Nephron progenitor cell (in vitro differentiated cells): ENCODE measurements around the gene UACA.

ENCODE experiments used
- DNase-seq: peaks from one replicate; pipeline ENCODE4 v3.0.0; 2021
- H3K27ac Mint-ChIP-seq: 2 replicates; pipeline ENCODE4 v1.8.0; 2021; ENCODE audit warnings: mild to moderate bottlenecking, moderate library complexity, mixed read lengths
- H3K27me3 Mint-ChIP-seq: 2 replicates; pipeline ENCODE4 v1.8.0; 2021; ENCODE audit warnings: mild to moderate bottlenecking, low read depth, mixed read lengths; ENCODE audit not compliant: poor library complexity
- H3K36me3 Mint-ChIP-seq: 2 replicates; pipeline ENCODE4 v1.8.0; 2021; ENCODE audit warnings: low read depth, mixed read lengths
- H3K4me1 Mint-ChIP-seq: 2 replicates; pipeline ENCODE4 v1.8.0; 2021; ENCODE audit warnings: mixed read lengths
- H3K4me3 Mint-ChIP-seq: 2 replicates; pipeline ENCODE4 v1.8.0; 2021; ENCODE audit warnings: mild to moderate bottlenecking, moderate library complexity, mixed read lengths
- H3K9me3 Mint-ChIP-seq: 2 replicates; pipeline ENCODE4 v1.8.0; 2021; ENCODE audit warnings: mild to moderate bottlenecking, moderate library complexity, mixed read lengths
- CTCF ChIP-seq: fragments of 200-600 bp; sonication (generic); IDR thresholded peaks from 2 replicates; pipeline ENCODE4 v1.5.0; 2021; ENCODE audit warnings: antibody characterized with exemption

The UACA gene

GRCh38 chr15:70794596-70795310, 31.4 kb upstream of the UACA start:
- Mint-ChIP-seq H3K4me1 (peaks cover 10% of the 10 kb centered on the region), H3K4me3 (no peak overlapping the region), H3K9me3 (no peaks in the 10 kb centered on the region), H3K36me3 (no peaks in the 10 kb centered on the region), H3K27ac (no peak overlapping the region), H3K27me3 (peaks cover 6% of the 10 kb centered on the region)
- TF ChIP-seq CTCF: no peak
- DNase-seq: no peak

- Mint-ChIP-seq H3K4me1 (peaks cover 9% of the 10 kb centered on the region), H3K27ac (no peak overlapping the region), H3K27me3 (peaks cover 3% of the 10 kb centered on the region), H3K4me3 (no peak overlapping the region), H3K36me3 (no peaks in the 10 kb centered on the region), H3K9me3 (no peaks in the 10 kb centered on the region)
- no peak for TF ChIP-seq CTCF
- no peak for DNase-seq
Measured at GRCh38 chr15:70793694-70794093, 30.3 kb upstream of the UACA start.

GRCh38 chr15:70792171-70792573, 28.8 kb upstream of the UACA start:
- Mint-ChIP-seq H3K4me1 (peaks cover 9% of the 10 kb centered on the region), H3K27ac (no peak overlapping the region), H3K9me3 (no peaks in the 10 kb centered on the region), H3K36me3 (no peaks in the 10 kb centered on the region), H3K4me3 (no peak overlapping the region), H3K27me3 (peaks cover 3% of the 10 kb centered on the region)
- no peak for TF ChIP-seq CTCF
- no peak for DNase-seq

GRCh38 chr15:70791259-70791658, 27.9 kb upstream of the UACA start:
- no peak for TF ChIP-seq CTCF
- peaks cover 9% of the 10 kb centered on the region for H3K4me1 Mint-ChIP-seq
- H3K27me3 Mint-ChIP-seq: peaks cover 3% of the 10 kb centered on the region
- no peak for DNase-seq
- H3K27ac Mint-ChIP-seq: no peak overlapping the region
- no peaks in the 10 kb centered on the region for H3K9me3 Mint-ChIP-seq
- no peaks in the 10 kb centered on the region for H3K36me3 Mint-ChIP-seq
- H3K4me3 Mint-ChIP-seq: no peak overlapping the region

GRCh38 chr15:70789213-70789612, 25.9 kb upstream of the UACA start:
- Mint-ChIP-seq H3K27ac (no peak overlapping the region), H3K4me3 (no peak overlapping the region), H3K36me3 (no peaks in the 10 kb centered on the region), H3K27me3 (peaks cover 6% of the 10 kb centered on the region), H3K4me1 (no peaks in the 10 kb centered on the region), H3K9me3 (no peaks in the 10 kb centered on the region)
- TF ChIP-seq CTCF: no peak
- no peak for DNase-seq
